ENCODE measurements around the gene SIGLEC9. TPM values are rescaled to one million over a fixed set of nuclear protein-coding genes. Genes with fewer than 3 reads are reported as not detected.

The SIGLEC9 gene
- total and polyA plus RNA-seq, 10 of the 15 experiments (the other 5 are each of a cell fraction or from before 2014, with no cell fraction given): 0.10 TPM; not detected in 9

GRCh38 chr19:51076631-51077213 lies 48.0 kb upstream of the SIGLEC9 start:
- Histone ChIP-seq H3K27me3 (replicated peaks in 1 of 2; ENCODE audit: control insufficient read depth in 2 of 2, insufficient read depth in 2 of 2, low read length in 1 of 2) (no peaks in the 10 kb centered on the region), H3K9ac (ENCODE audit: control insufficient read depth, insufficient read depth, low read length) (no peak overlapping the region), H4K20me1 (ENCODE audit: control insufficient read depth, insufficient read depth) (no peaks in the 10 kb centered on the region), H3K36me3 (ENCODE audit: control insufficient read depth in 2 of 2, insufficient read depth in 2 of 2, low read length in 1 of 2) (no peaks in the 10 kb centered on the region), H3K27ac (ENCODE audit: control insufficient read depth, insufficient read depth) (no peak overlapping the region), H3K4me1 (ENCODE audit: control insufficient read depth, insufficient read depth, low read length) (no peaks in the 10 kb centered on the region), H3K4me3 (no peak overlapping the region), H3K79me2 (ENCODE audit: control insufficient read depth, insufficient read depth, low read length) (no peaks in the 10 kb centered on the region), H3K4me2 (ENCODE audit: control insufficient read depth, insufficient read depth) (no peak overlapping the region), H3K9me3 (replicated peaks; ENCODE audit: control insufficient read depth, insufficient read depth, low read length) (no peaks in the 10 kb centered on the region), H2AFZ (ENCODE audit: control insufficient read depth, low read depth, low read length) (no peak overlapping the region)
- ChIA-PET SMC1A (ENCODE audit: uncharacterized antibody, unreplicated experiment) (no interaction called here), CTCF (no interaction called here), POLR2A (no interaction called here), RAD21 (ENCODE audit: unreplicated experiment) (no interaction called here)
- intact Hi-C loops (cut with micrococcal nuclease; ENCODE audit: unreplicated experiment) (no loop called here), in situ Hi-C loops (cut with MboI) (no loop called here)
- DNase-seq (ENCODE audit: low read depth, low spot score) (no peak), ATAC-seq (no peak), FAIRE-seq (no peak)
- no TSS peak for BruUV-seq (replicated peaks)
- 64% methylated on average over 14 of the region's 14 CpGs for WGBS (ENCODE audit: insufficient coverage, insufficient replicate concordance, low lambda C conversion rate, missing lambda C conversion rate)
- TF ChIP-seq, protein P1, sequence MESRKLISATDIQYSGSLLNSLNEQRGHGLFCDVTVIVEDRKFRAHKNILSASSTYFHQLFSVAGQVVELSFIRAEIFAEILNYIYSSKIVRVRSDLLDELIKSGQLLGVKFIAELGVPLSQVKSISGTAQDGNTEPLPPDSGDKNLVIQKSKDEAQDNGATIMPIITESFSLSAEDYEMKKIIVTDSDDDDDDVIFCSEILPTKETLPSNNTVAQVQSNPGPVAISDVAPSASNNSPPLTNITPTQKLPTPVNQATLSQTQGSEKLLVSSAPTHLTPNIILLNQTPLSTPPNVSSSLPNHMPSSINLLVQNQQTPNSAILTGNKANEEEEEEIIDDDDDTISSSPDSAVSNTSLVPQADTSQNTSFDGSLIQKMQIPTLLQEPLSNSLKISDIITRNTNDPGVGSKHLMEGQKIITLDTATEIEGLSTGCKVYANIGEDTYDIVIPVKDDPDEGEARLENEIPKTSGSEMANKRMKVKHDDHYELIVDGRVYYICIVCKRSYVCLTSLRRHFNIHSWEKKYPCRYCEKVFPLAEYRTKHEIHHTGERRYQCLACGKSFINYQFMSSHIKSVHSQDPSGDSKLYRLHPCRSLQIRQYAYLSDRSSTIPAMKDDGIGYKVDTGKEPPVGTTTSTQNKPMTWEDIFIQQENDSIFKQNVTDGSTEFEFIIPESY (IDR thresholded peaks at IDR 0.05): no peak
- TF ChIP-seq SP1 (IDR thresholded peaks at IDR 0.05; ENCODE audit: low read depth, low read length) (no peak), BACH1 (IDR thresholded peaks at IDR 0.05; ENCODE audit: borderline replicate concordance) (no peak), ZBTB40 (IDR thresholded peaks at IDR 0.05; ENCODE audit: borderline replicate concordance) (no peak), STAT3 (IDR thresholded peaks at IDR 0.05; ENCODE audit: low read depth, low read length) (no peak), RCOR1 (conservative IDR thresholded peaks at IDR 0.05; ENCODE audit: low read depth, low read length) (no peak), RBBP5 (conservative IDR thresholded peaks at IDR 0.05) (no peak), TAF1 (IDR thresholded peaks at IDR 0.05; ENCODE audit: borderline replicate concordance, low read depth, low read length) (no peak), HDAC2 (IDR thresholded peaks at IDR 0.05) (no peak), CBX5 (IDR thresholded peaks at IDR 0.05; ENCODE audit: low read depth) (no peak), CEBPZ (IDR thresholded peaks at IDR 0.05; ENCODE audit: low read depth, low read length) (no peak), GABPA (IDR thresholded peaks at IDR 0.05; ENCODE audit: low read depth) (no peak), PAX8 (IDR thresholded peaks at IDR 0.05) (no peak), ZNF217 (IDR thresholded peaks at IDR 0.05) (no peak), SMAD1 (IDR thresholded peaks at IDR 0.05; ENCODE audit: low read depth, partially characterized antibody) (no peak), MTA3 (IDR thresholded peaks at IDR 0.05; ENCODE audit: borderline replicate concordance, low read length) (no peak), ZNF622 (IDR thresholded peaks at IDR 0.05) (no peak), NFYB (IDR thresholded peaks at IDR 0.05; ENCODE audit: insufficient read depth, low read depth, low read length) (no peak)
